HG03520 (cell line): ENCODE data around the gene KLHL13.

Source experiments
- ATAC-seq: cut with Tn5 transposase; IDR thresholded peaks from one replicate; pipeline ENCODE4 v1.9.1; 2021; ENCODE audit warnings: mild to moderate bottlenecking, moderate library complexity; ENCODE audit not compliant: unreplicated experiment

Gene KLHL13

GRCh38 chrX:117892469-117892868, 224.1 kb downstream of the KLHL13 start:
- ATAC-seq: no peak

GRCh38 chrX:117871796-117872195, 244.8 kb downstream of the KLHL13 start:
- no peak for ATAC-seq

DNA sequence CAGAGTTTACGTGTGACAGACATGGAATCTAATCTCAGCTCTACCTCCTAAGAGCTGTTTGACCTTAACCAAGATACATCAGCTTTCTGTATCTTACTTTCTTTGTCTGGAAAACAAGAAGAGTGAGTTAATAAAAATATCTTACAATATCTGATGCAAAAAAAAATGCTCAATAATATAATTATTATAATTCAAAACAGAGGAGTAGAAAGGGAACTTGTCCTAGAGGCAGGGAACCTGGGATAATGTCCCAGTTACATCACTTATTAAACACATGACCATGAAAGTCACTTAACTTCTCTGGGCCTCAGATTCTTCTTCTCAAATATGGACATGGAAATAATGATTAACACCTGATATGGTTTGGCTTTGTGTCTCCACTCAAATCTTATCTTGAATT, 256.1 kb downstream of the KLHL13 start:
- no peak for ATAC-seq

GRCh38 chrX:117854806-117855205, 261.8 kb downstream of the KLHL13 start:
- ATAC-seq: no peak

DNA sequence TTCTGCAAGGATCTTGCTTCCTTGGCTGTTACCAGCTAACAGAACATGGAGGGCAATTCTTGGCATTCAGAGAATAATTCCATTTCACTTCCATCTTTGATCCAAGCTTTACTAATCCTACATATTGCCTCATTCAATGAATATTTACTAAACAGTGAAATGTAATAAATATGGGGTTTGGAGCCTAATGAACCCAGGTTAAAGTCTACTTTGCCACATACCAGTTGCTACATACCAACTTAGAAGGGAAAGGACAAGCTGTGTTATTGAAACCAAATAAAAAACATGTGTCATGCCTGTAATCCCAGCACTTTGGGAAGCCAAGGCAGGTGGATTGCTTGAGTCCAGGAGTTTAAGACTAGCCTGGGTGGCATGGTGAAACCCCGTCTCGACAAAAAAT, 265.6 kb downstream of the KLHL13 start:
- ATAC-seq: no peak
